ENCODE results near the gene CAB39L.
A peak's percentile ranks its signal among the peaks of the same experiment; 100 is the strongest.

The CAB39L gene

GRCh38 chr13:49457221-49457620 is 13.4 kb upstream of the CAB39L start:
- no peak overlapping the region for H3K9ac ChIP-seq (ENCODE audit: low read depth, low read length, poor library complexity, severe bottlenecking)
- H3F3A ChIP-seq (ENCODE audit: low read depth), result no peaks in the 10 kb centered on the region
- H2AFZ ChIP-seq (ENCODE audit: low read length), result no peak overlapping the region
- TF ChIP-seq EZH2phosphoT487 (IDR thresholded peaks at IDR 0.05; ENCODE audit: borderline replicate concordance) (no peak), CTCF (conservative IDR thresholded peaks at IDR 0.05; ENCODE audit: low read length) (no peak)
- H3K79me2 ChIP-seq (ENCODE audit: insufficient read depth, low read length), result no peaks in the 10 kb centered on the region
- H3K27me3 ChIP-seq (ENCODE audit: insufficient read depth, low read length, poor library complexity, severe bottlenecking), result no peaks in the 10 kb centered on the region
- peaks cover 11% of the 10 kb centered on the region for H3K36me3 ChIP-seq (ENCODE audit: insufficient read depth, low read length)
- H3K9me2 ChIP-seq (replicated peaks; ENCODE audit: low read depth, low read length), result no peaks in the 10 kb centered on the region
- H3K4me1 ChIP-seq (ENCODE audit: insufficient read depth, low read length, poor library complexity, severe bottlenecking), result peaks cover 12% of the 10 kb centered on the region
- no peak overlapping the region for H3K4me3 ChIP-seq (ENCODE audit: low read length, poor library complexity, severe bottlenecking)
- no peaks in the 10 kb centered on the region for H4K20me1 ChIP-seq (ENCODE audit: insufficient read depth, low read length, poor library complexity, severe bottlenecking)
- no peak overlapping the region for H3K4me2 ChIP-seq (ENCODE audit: low read depth, low read length, poor library complexity, severe bottlenecking)
- H3K9me3 ChIP-seq (ENCODE audit: insufficient read depth, low read depth, low read length), result no peaks in the 10 kb centered on the region; the same call in 1 of the 2 replicates

GRCh38 chr13:49456156-49456555 is 12.3 kb upstream of the CAB39L start:
- H3K27me3 ChIP-seq (ENCODE audit: insufficient read depth, low read length, poor library complexity, severe bottlenecking), result no peaks in the 10 kb centered on the region
- peaks cover under 1% of the 10 kb centered on the region; the same call in 1 of the 2 replicates for H3K36me3 ChIP-seq (ENCODE audit: insufficient read depth, low read length)
- no peaks in the 10 kb centered on the region for H3K9me2 ChIP-seq (replicated peaks; ENCODE audit: low read depth, low read length)
- H3K9ac ChIP-seq (ENCODE audit: low read depth, low read length, poor library complexity, severe bottlenecking), result no peak overlapping the region
- H3K4me3 ChIP-seq (ENCODE audit: low read length, poor library complexity, severe bottlenecking), result no peak overlapping the region
- H3K79me2 ChIP-seq (ENCODE audit: insufficient read depth, low read length), result peaks cover 5% of the 10 kb centered on the region; the same call in 1 of the 2 replicates
- H2AFZ ChIP-seq (ENCODE audit: low read length), result no peak overlapping the region
- H4K20me1 ChIP-seq (ENCODE audit: insufficient read depth, low read length, poor library complexity, severe bottlenecking), result no peaks in the 10 kb centered on the region
- no peaks in the 10 kb centered on the region for H3K9me3 ChIP-seq (ENCODE audit: insufficient read depth, low read depth, low read length)
- no peak overlapping the region for H3K4me2 ChIP-seq (ENCODE audit: low read depth, low read length, poor library complexity, severe bottlenecking)
- TF ChIP-seq CTCF (conservative IDR thresholded peaks at IDR 0.05; ENCODE audit: low read length), result no peak
- no peak for TF ChIP-seq EZH2phosphoT487 (IDR thresholded peaks at IDR 0.05; ENCODE audit: borderline replicate concordance)
- H3K4me1 ChIP-seq (ENCODE audit: insufficient read depth, low read length, poor library complexity, severe bottlenecking), result peaks cover 12% of the 10 kb centered on the region
- H3F3A ChIP-seq (ENCODE audit: low read depth), result no peaks in the 10 kb centered on the region

GRCh38 chr13:49455007-49455398 is 11.1 kb upstream of the CAB39L start:
- no peak for TF ChIP-seq EZH2phosphoT487 (IDR thresholded peaks at IDR 0.05; ENCODE audit: borderline replicate concordance)
- no peak for TF ChIP-seq CTCF (conservative IDR thresholded peaks at IDR 0.05; ENCODE audit: low read length)
- Histone ChIP-seq H3K9ac (ENCODE audit: low read depth, low read length, poor library complexity, severe bottlenecking) (peak overlapping the region; percentile 18), H2AFZ (ENCODE audit: low read length) (no peak overlapping the region), H3F3A (ENCODE audit: low read depth) (no peaks in the 10 kb centered on the region), H3K36me3 (ENCODE audit: insufficient read depth, low read length) (no peaks in the 10 kb centered on the region; the same call in 1 of the 2 replicates), H3K4me2 (ENCODE audit: low read depth, low read length, poor library complexity, severe bottlenecking) (peak overlapping the region; percentile 57), H3K9me3 (ENCODE audit: insufficient read depth, low read depth, low read length) (no peaks in the 10 kb centered on the region), H3K9me2 (replicated peaks; ENCODE audit: low read depth, low read length) (no peaks in the 10 kb centered on the region), H3K27me3 (ENCODE audit: insufficient read depth, low read length, poor library complexity, severe bottlenecking) (no peaks in the 10 kb centered on the region), H3K79me2 (ENCODE audit: insufficient read depth, low read length) (peaks cover 7% of the 10 kb centered on the region; the same call in 1 of the 2 replicates), H4K20me1 (ENCODE audit: insufficient read depth, low read length, poor library complexity, severe bottlenecking) (no peaks in the 10 kb centered on the region), H3K4me1 (ENCODE audit: insufficient read depth, low read length, poor library complexity, severe bottlenecking) (peaks cover 18% of the 10 kb centered on the region), H3K4me3 (ENCODE audit: low read length, poor library complexity, severe bottlenecking) (peak overlapping the region; percentile 34)
